ENCODE measurements around the gene PAX4.
A peak's percentile ranks its signal among the peaks of the same experiment; 100 is the strongest.

Gene PAX4

DNA sequence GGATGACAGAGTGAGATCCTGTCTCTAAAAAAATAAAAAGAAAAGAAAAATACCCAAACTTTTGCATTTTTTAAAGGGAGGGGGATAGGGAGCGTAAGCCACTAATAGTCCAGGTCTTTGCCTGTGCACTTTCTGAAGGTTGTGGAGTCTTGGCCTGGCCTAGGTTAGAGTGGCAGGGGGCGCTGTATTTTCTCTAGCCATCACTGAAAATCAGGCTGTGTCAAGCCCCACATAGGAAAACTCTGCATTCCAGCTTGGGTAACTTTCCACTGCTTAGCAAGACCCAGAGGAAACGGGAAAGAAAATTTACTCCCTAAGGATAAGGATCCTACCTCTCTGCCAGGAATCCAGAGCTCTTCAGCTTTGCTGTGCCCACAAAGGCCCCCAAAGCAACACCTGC is 10.5 kb upstream of the PAX4 start:
- no peak for DNase-seq

DNA sequence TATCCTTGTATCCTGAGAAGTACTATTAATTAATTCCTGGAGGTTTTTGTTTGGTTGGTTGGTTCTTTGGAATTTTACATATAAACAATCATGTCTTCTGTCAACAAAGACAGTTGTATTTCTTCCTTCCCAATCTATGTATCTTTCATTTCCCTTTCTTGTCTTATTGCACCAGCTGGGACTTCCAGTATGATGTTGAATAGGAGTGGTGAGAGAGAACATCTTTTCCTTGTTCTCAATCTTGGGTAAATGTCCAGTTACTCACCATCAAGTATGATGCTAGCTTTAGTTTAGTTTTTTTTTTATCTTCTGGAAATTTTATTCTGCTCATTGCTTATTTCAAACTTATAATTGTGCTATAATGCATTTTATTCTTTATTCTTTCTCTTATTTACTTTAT is 7.4 kb upstream of the PAX4 start:
- DNase-seq = no peak

DNA sequence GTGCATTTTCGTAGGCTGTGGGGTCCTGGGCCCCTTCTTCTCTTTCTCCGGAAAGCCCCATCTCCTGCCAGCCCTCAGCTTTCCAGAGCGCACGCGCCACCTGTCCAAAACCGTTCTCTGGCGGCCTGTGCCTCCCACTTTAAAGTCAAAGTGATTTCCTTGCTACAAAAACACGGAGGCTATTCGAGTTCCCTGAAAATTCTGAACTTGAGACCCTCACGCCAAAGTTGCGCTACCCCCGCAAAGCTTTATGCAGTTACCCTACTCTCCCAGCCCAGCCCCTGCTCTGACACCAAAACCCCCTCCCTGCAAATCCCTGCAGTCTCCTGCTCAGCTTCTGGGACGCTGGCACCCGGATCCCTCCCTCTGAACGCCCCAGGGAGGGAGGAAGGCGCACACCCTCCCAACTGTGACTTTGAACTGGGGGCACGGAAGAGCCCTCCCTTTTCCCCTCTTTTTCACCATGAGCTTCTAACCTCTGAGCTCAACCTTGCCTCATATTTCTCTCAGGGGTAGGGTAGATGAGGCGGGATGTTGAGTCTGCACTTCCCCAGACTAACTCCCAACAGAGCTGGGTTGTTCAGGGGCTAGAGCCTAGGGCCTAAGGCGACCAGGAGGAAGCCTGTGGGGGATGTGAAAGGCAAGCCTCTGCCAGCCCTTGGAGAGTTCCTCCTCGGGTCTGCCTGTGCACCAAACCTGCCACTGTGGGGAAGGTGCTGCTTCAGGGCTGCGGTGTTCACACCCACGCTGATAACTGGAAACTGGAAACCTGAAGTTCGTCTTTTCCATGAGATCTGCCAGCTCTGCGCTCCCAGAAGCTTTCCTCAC is 2.7 kb upstream of the PAX4 start:
- DNase-seq = no peak

GRCh38 chr7:127619681-127620405 is 1.9 kb upstream of the PAX4 start:
- no peak for DNase-seq

GRCh38 chr7:127618775-127619174 is 833 bp upstream of the PAX4 start:
- DNase-seq = no peak

- DNase-seq = no peak
These were observed 1.2 kb downstream of the PAX4 start for GRCh38 chr7:127616724-127617123.

- DNase-seq = no peak
These were observed 5.7 kb downstream of the PAX4 start for GRCh38 chr7:127612263-127612662.

DNA sequence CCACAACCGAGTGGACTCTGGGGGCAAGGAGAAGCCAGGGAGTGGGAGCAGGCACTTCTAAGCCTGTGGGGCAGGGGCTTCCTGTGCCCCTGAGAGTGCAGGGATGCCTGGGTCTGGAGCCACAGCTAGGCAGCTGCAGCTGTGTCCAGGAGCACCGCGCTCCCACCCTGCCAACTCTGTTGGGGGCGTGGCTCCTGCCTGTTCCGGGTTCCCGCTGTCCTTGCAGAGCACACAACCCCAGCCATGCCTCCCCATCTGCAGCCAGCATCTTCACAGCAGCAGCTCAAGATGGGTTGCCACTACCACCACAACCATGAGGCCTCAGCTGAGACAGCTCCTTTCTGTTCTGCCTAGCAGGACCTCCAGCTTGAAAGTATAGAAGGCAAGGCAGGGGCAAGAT is 8.6 kb downstream of the PAX4 start:
- DNase-seq = no peak

GRCh38 chr7:127608446-127608845 is 9.5 kb downstream of the PAX4 start:
- DNase-seq = no peak

DNA sequence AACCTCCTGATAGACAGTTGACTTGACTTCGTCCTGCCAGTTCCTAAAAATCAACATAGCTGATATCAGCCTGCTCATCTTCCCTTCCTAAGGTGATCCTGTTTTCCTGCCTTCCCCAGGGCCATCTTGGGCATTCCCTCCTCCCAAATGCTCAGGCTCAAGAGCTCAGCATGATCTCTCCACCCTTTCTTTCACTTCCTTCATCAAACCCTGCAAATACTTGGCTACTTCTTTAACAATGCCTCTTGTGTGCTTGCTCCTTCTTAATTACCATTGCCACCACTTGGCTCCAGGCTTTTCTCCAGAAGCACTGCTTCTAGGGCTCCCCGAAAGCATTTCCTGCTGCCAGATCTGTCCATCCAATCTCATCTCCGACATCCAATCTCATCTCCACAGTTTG is 17.1 kb downstream of the PAX4 start:
- no peak for DNase-seq

- DNase-seq = no peak
These were observed 19.6 kb downstream of the PAX4 start for GRCh38 chr7:127598318-127598717.

DNA sequence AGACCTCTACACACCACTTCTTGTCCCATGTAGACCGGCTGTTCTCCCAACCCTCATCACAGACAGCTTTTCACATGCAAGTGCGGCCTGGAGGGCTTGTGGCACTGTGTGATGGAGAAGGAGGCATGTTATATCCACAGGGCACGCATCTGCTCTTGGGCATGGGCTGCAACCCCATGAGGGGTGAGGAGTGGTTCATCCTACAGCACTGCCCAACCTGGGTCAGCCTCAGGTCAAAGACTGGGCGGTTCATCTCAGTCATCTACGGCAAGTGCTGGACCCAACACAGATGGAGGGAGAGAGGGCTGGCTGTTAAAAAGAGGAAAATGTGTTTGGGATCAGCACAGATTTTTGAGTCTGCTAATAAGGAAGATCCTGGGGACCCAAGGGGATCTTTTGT is 22.2 kb downstream of the PAX4 start:
- DNase-seq = no peak

DNA sequence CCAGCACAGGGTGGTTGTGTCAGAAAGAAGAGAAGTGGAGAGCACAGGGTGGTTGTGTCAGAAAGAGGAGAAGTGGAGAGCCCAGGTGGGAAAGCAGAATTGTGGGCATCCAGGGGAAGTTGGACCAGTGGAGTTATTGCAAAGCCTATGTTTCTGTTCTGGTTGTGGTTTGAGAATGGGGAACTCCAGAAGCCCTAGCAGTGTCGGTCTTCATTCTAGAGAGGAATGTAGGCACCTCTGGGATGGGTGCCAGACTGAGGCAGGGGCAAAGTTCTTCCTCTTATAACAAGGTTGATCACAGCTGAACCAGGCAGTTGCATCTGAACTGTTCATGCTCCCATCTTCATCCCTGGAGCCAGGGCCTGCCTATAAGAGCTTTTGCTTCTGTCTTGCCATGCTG is 23.5 kb downstream of the PAX4 start:
- DNase-seq = no peak

- DNase-seq = no peak
These were observed 25.4 kb downstream of the PAX4 start for GRCh38 chr7:127592550-127592949.

- no peak for DNase-seq
These were observed 26.4 kb downstream of the PAX4 start for GRCh38 chr7:127591591-127591990.

DNA sequence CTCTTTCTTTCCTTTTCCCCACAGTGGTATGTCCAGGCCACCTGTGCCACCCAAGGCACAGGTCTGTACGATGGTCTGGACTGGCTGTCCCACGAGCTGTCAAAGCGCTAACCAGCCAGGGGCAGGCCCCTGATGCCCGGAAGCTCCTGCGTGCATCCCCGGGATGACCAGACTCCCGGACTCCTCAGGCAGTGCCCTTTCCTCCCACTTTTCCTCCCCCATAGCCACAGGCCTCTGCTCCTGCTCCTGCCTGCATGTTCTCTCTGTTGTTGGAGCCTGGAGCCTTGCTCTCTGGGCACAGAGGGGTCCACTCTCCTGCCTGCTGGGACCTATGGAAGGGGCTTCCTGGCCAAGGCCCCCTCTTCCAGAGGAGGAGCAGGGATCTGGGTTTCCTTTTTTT is 26.8 kb downstream of the PAX4 start:
- DNase-seq = no peak

- DNase-seq = peak; percentile 30
These were observed 28.0 kb downstream of the PAX4 start for GRCh38 chr7:127589896-127590295.

DNA sequence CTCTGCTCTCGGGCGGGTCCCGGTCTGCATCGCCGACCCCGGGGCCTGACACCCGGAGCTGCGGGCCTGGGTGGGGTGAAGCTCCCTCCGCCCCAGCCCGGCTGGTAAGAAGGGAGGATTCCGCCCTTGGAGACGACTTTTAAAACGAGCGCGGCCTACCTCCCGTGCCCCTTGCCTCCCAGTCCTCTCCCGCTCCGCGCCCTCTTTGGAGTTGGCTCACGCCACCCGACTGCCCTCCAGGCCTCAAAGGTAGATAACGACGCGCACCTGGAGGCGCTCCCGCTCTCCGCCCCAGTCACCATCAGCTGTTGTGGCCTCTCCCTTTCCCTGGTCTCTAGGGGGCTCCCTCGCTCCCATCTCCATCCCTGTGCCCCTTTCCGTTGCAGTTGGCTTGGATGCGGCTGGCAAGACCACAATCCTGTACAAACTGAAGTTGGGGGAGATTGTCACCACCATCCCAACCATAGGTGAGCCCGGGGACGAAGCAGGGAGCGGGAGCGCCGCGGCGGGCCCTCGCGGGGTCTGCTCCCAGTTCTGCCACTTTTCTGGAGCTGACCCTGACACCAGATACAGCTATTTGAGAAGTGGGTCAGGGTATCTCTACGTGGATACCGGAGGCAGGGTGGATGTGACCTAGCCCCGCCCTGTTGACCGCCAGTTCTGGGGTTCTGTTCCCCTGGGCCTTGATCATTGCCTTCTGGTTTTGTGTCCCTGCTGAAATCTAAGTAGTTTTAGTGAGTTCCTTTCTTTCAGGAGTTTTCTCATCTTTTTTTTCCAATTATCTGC is 29.1 kb downstream of the PAX4 start:
- peak; percentile 70 for DNase-seq

GRCh38 chr7:127588019-127588696 is 29.8 kb downstream of the PAX4 start, which contains the start of gene ARF5:
TSS of gene ARF5 (plus strand) at chr7:127588411. CDS start at chr7:127588499, 88 bp downstream.
- peak; percentile 83 for DNase-seq

DNA sequence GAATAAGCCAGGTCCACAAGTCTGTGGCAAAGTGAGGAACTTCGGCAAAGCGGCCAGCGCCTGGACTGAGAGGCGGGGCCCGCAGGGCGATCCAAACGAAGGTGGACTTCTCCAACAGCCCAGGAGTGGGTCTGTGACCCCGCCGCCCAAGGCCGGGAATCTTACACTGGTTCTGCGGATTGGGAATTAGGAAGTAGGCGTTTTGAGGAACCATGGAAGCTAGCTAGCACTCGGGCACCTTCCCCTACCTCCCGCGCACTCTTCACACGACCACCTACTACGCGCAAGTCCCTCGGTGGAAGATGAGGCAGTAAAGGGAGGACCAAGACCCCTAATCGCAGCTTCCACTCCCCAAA is 30.3 kb downstream of the PAX4 start:
- DNase-seq = no peak

GRCh38 chr7:127586346-127586745 is 31.6 kb downstream of the PAX4 start:
- no peak for DNase-seq

DNA sequence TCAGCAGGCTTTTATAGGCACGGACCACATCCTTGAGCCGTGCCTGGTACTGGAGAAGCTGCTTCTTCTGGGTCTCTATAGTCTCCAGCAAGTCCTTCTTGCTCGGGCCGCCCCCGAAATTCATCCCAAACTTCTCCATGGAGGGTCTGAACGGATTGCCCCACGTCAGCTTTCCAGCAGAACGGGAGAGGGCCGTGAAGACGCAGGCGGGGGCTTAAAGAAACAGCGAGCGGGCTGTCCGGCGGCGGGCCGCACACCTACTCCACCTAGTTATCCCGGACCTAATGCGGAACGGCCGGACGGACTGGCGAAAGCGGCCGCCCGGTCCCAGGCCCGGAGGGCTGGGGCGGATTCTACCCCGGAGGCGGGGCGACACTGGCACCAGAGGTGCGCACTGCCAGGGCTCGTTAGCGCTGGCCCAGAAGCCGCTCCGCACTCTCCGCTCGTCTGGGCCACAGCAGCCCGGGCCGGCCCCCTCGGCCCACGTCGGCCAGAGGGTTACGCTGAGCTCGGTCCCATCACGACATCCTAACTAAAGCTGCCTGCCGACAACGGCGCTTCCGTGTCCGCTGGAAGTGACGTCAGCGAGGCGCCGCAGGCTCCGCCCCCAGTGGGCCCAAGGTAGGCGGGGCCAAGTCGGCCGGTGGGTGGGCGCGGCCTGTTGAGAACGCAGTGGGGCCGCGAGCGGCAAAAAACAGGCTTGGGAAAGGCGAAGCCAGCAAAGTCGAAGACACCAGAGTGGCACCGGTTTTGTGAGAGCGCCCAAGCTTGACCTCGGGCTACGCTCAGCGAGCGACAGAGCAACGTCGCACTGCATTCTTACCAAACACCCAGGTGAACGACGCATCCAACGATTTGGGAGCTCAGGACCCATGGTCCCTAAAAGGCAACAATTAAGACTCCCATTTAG is 32.6 kb downstream of the PAX4 start, which contains the start of gene GCC1:
Gene GCC1 (minus strand): TSS at position 553 of the 910 bp plus-strand sequence. CDS start 414 bp downstream, at position 139.
- DNase-seq = peak; percentile 86
